ENCODE measurements around the gene TRPM2.
"Not testable (repeated sequence)": the region's sequence is repeated elsewhere in the genome, so short reads cannot be mapped to it uniquely, and the experiment has no call there.

The TRPM2 gene

DNA sequence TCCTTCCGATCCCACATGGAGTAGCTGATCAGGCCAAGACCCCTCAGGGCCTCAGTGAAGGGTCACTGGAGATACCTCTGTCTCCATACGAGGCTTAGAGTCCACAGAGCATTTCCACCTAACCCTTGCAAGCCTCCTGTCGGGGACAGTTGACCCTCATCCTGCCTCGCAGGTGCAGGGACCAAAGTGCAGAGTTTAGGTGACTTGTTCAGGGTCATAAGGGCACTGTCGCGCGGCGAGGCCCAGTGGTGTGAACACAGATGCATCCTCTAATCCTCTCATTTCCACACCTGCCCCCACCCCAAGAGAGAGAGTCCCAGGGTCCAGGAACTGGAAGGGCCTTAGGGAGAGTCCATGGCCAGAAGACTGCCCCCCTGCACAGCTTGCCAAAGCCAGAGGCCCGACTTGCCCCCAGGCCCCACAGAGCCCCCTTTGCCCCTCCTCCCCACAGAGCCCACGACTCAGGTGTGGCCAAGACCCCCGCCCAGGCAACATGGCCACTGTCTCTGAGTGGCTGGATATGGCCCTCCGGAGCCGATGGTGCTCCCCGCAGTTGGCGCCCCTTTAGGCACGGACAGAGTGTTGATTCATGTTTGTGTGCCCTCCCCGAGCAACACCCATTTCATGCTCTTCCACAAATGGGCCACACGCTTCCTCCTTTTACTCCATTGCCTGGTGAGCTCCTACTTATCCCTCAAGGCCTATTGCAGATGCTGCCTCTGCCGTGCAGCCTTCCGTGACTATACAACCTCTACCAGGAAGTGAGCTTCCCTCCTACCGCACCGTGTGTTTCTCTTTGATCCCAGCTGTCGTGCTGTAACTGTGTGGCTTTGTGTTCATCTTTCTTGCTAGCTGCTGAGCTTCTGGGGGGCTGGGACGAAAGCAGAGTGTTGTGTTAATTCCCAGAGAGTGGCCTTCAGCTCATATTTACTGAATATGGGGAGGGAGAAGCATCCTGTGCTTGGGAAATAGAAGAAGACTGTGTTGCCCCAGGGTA is 1.7 kb downstream of the TRPM2 start:
- DNase-seq (ENCODE audit: low read depth in 2 of 2), result no peak

DNA sequence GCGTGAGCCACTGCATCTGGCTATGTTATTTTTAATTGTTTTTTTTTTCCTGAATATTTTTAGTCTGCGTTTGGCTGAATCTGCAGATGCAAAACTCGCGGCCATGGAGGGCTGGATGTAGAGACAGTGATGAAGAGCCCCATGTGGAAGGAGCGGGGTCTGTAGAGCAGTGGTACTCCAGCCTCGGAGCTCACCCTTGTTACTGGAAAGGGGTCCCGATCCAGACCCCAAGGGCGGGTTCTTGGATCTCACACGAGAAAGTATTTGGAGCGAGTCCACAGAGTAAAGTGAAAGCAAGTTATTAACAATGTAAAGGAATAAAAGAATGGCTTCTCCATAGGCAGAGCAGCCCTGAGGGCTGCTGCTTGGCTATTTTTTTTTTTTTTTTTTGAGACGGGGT is 2.7 kb downstream of the TRPM2 start:
- no peak for DNase-seq (ENCODE audit: low read depth in 2 of 2)

DNA sequence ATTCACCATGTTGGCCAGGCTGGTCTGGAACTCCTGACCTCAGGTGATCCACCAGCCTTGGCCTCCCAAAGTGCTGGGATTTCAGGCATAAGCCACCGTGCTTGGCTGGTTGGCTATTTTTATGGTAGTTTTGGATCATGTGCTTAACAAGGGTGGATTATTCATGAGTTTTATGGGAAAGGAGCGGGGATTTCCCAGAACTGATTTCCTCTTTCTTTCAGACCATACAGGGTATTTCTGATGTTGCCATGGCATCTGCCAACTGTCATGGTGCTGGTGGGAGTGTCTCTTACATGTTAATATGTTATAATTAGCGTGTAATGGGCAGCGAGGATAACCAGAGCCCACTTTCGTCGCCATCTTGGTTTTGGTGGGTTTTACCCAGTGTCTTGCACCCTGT is 3.2 kb downstream of the TRPM2 start:
- no peak for DNase-seq (ENCODE audit: low read depth in 2 of 2)

DNA sequence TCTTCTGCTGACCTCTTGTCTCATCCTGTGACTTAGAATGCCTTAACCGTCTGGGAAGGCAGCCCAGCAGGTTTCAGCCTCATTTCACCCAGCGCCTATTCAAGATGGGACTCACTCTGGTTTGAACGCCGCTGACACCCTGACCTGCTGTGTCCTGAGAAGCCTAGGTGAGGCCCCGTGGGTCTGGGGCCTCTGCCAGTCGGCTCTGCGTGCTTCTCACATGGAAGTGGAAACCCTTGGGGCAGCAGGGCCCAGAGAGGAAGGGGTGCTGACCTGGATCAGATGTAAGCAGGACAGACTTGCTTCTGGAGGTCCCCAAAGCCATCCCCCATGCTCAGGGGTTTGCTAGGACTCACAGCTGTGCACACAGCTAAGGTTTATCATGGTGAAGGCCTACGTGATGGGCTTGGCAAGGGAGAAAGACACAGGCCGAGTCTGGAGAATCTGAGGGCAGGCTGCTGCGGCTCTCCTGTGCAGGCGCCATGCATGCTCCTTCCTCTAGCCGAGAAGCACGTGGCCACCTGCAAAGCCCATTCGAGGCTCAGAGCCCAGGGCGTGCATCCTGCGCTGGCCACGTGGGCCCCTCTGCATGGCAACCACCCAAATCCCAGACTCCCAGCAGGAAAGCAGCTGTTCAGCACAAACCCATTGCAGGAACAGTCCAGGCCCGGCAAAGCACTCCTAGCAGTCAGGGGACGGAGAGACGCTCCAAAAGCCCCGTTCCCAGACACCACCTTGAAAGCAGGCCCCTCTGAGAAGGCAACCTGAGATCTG is 3.8 kb downstream of the TRPM2 start:
- no peak for DNase-seq (ENCODE audit: low read depth in 2 of 2)

DNA sequence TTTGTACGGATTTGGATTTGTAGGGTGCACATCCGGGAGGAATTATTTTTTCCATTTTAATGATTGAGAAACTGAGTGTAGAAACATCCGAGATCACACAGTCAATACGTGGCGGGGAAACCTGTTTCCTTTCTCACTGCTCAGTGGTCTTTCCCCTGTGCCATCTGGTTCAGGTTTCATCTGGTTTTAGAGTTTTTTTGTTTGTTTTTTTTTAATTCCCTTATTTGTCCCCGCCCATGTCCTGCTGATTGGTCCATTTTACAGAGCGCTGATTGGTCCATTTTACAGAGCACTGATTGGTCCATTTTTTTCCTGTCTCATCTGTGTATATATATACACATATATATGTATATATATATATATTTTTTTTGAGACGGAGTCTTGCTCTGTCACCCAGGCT is 6.0 kb downstream of the TRPM2 start:
- DNase-seq (ENCODE audit: low read depth in 2 of 2), result no peak

DNA sequence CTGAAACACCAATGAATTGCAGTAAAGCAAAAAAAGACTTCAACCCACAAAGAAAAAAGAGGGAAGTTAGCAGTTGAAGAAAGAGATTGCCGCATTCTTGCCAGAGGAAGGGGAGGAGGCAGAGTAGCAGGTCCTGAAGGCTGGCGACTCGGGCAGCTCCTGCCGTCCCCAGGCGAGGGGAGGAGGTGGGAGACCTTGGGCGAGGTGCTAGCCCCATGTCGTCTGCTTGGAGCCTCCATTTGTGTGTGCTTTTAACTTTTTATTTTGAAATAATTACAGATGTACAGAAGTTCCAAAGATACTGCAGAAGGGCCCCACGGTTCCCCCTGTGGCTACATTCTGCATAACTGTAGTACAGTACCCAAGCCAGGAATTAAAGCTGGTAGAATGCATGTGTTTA is 6.7 kb downstream of the TRPM2 start:
- no peak for DNase-seq (ENCODE audit: low read depth in 2 of 2)

DNA sequence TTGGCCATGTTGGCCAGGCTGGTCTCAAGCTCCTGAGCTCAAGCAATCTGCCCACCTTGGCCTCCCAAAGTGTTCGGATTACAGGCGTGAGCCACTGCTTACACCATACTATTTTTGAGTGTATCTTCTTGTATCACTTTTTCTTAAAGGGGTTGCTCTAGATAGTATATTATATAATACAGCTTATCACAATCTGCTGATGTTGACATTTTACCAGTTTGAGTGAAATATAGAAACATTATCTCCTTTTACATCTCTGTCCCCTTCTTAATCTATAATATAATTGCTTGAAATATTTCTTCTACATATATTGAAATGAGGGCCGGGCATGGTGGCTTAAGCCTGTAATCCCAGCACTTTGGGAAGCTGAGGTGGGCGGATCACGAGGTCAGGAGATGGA is 8.5 kb downstream of the TRPM2 start:
- DNase-seq (ENCODE audit: low read depth in 2 of 2), result not testable (repeated sequence)

DNA sequence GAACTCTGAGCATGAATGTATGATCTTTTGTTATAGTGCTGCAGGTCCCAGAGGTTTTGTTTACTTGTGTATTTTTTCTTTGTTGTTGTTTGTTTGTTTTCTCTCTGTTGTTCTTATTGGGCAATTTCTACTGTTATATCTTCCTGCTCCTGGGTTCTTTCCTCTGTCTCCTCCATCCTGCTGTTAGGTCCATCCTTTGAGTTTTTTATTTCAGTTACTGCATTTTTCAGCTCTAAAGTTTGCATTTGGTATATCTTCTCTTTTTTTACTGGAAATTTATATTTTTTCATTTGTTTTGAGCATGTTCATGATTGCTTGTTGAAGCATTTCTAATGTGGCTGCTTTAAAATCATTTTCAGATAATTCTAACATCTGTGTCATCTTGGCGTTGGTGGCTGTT is 9.9 kb downstream of the TRPM2 start:
- no peak for DNase-seq (ENCODE audit: low read depth in 2 of 2)

DNA sequence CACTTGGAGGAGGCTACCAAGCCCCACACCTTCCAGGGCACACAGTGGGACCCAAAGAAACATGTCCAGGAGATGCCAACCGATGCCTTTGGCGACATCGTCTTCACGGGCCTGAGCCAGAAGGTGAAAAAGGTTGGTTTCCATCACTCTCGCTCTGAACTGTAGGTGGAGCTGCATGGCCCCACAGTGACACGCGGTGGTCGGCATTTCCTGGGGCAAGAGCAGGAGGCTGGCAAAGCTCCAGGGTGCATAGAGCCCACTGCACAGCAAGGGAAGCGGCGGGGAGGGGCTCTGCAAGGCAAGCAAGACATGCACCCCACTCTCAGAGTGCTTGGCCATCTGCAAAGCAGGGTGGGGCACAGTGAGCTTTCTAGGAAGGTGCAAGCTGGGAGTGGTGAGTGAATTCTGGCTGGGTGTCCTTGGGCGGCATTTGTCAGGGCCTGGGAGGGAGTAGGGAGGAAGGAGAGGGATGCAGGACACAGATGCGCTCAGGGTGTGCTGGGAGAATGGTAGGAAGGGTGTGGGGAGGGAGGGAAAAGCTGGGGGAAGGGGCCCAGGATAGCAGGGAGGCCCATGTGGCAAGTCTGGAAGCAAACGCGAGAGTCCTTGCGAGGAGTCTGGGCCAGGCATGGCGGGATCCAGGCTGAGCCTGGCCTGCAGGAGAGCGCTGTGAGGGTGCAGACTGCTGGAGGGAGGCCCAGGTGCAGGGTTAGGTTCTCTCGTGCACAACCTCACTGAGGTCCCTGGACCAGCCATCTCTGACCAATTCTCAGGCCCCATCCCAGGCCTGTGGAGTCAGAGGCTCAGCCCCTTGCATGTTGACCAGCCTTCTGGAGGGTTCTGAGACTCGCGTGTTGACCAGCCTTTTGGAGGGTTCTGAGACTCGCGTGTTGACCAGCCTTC is 11.0 kb downstream of the TRPM2 start:
- no peak for DNase-seq (ENCODE audit: low read depth in 2 of 2)

DNA sequence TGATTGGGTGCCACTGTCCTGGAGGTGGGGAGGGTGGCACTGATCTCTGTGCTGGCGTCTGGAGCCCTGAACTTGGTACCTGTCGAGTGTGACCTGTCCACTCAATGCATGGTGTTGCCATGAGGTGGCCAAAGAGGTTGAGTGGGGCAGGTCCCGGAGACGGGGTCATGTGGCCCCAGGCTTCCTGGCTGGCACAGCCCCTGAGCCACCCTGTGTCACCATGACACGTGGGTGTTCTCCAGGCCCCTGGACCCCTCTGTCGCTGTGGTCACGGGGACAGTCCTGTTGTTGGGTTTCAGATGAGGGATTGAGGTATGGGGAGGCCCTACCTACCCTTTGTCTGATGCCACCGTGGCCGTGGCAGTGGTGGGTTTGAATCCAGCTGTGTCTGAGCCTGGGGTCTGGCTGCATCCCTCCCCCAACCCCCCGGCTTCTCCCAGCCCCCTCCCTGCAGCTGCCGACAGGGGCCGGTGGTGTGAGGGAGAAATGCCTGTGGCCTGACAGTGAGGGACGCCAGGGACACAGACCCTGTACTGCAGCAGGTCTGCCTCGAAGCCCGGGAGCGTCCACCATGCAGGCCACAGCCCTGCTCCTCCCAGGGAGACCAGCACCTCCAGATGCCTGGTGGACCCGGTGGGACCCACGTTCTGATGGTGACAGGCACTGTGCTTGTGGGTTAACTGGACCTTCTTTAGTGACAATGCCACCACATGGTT is 12.0 kb downstream of the TRPM2 start:
- DNase-seq (ENCODE audit: low read depth in 2 of 2), result no peak

DNA sequence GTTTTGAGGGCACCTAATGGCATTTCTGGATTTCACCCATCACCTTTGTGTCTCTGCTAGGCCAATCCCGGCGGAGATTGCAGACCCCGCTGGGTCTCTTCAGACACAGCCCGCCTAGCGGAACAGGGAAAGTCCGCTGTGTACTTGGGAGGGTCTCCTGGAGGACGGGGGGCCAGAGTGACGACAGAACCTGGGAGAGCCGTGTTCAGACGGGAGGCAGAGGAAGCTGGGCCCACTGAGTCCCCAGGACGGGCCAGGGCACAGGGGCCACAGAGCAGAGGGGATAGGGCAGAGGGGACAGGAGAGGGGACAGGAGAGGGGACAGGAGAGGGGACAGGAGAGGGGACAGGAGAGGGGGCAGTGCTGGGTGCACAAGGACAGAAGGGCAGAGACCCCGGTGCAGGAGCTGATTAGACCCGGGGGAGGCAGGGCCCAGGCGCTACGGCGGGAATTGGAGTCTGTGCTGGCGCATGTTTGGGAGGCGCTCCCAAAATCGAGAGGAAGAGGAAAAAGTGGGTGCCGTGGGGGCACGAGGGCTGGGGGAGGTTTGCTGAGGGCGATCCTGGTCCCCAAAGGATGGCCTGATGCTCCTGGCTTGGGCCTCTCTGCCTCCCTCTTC is 12.7 kb downstream of the TRPM2 start:
- no peak for DNase-seq (ENCODE audit: low read depth in 2 of 2)

DNA sequence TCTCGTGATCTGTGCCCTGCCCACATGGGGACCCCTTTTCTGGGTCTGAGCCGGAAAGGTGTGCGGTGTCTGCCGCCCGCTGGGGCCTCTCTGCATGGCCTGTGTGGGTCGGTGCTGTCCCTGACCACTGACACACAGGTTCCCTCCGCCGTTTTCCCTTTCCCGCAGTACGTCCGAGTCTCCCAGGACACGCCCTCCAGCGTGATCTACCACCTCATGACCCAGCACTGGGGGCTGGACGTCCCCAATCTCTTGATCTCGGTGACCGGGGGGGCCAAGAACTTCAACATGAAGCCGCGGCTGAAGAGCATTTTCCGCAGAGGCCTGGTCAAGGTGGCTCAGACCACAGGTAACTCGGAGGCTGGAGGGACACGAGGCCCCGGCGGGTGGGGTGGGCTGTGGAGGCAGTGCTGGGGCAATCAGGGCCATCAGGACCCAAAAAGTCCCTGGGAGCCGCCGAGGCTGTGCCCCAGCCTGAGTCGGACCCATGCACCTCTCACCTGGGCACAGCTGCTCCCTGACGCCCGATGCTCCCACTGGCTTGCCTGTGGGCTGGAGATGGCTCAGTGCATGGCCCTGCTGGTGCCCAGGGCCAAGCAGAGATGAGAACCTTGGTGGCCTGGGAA is 13.3 kb downstream of the TRPM2 start:
- no peak for DNase-seq (ENCODE audit: low read depth in 2 of 2)

DNA sequence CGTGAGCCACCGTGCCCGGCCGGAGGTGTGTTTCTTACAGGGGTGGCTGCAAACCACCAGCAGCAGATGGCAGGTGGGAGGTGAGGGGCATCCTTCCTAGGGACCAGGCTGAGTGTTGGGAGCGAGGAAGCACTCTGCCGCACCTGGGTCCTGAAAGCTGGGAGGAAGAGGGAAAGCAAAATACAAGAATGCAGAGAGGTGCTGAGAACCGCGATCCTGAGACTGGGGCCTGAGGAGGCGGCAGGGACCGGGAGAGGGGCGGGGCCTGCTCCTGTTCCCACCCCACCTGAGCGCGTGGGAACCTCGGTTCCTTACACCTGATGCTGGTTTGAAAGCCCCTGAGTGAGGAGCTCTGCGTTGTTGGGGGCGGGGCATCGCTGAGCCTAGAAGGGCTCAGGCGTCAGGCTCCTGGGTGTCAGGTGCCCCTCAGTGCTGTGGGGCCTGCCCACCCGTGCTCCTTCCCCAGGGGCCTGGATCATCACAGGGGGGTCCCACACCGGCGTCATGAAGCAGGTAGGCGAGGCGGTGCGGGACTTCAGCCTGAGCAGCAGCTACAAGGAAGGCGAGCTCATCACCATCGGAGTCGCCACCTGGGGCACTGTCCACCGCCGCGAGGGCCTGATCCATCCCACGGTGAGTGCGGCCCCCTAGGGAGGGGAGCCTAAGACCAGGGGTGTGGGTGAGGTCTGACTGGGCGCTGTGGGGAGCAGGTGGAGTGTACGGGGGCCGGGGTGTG is 15.5 kb downstream of the TRPM2 start:
- no peak for DNase-seq (ENCODE audit: low read depth in 2 of 2)

DNA sequence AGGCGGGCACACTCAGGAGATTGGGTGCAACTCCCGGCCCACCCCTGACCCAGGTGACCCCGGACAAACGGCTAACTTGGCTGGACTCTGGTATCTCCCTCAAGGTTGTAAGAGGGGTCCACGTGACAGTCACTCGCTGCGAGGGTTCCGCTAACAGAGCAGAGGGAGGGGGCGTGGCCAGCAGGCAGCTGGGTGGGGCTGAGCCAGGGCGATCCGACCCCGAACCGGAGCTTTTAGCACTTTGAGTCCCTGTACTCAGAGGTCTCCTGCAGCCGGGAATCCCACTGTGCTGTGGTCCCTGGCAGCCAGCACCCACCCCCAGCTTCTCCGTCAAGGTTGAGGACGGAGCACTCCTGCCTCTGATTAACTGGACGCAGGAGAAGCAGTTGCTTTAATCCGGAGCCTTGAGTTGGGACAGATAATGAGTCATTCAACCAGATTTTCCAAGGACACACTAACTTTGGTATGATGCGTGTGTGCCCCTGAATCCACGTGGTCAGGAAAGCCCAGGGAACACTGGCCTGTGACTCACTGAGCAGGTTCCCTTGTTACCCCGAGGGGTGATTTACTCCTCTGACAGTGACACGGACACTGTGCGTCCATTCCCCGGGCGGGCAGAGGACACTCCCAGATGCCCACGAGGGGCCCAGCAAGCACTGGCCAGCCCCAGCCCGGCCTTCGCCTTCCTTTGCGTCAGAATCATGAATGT is 16.8 kb downstream of the TRPM2 start:
- no peak for DNase-seq (ENCODE audit: low read depth in 2 of 2)

DNA sequence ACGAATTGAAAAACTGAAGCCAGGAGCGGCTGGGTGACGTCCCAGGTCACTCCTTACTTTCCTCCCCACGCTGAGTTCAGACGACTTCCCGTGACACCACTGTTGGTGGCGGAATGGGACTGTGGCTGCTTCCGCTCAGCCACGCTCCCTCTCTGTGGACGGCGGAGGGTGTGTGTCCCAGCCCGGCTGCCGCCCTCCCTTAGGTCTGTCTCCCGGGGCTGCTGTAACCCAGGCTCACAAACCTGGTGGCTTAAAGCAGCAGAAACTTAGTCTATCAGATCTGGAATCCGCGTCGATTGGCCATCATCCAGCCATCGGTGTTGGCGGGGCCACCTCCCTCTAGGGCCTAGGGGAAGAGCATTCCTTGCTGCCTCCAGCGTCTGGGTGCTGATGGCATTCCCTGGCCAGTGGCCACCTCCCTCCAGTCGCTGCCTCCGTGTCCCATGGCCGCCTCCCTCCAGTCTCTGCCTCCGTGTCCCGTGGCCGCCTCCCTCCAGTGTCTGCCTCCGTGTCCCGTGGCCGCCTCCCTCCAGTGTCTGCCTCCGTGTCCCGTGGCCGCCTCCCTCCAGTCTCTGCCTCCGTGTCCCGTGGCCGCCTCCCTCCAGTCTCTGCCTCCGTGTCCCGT is 17.5 kb downstream of the TRPM2 start:
- no peak for DNase-seq (ENCODE audit: low read depth in 2 of 2)

DNA sequence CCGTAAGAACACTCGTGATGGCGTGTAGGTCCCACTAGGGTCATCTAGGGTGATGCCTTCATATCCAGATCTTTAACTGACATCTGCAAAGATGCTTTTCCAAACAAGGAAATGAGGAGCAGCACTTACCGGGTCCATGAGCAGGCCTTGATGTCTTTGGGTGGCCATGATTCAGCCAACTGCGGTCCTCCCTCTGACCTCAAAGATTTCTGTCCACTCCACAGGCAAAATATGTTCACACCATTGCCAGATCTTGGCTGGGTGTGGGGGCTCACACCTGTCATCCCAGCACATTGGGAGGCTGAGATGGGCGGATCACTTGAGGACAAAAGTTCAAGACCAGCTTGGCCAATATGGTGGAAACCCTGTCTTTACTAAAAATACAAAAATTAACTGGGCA is 18.2 kb downstream of the TRPM2 start:
- DNase-seq (ENCODE audit: low read depth in 2 of 2), result no peak

DNA sequence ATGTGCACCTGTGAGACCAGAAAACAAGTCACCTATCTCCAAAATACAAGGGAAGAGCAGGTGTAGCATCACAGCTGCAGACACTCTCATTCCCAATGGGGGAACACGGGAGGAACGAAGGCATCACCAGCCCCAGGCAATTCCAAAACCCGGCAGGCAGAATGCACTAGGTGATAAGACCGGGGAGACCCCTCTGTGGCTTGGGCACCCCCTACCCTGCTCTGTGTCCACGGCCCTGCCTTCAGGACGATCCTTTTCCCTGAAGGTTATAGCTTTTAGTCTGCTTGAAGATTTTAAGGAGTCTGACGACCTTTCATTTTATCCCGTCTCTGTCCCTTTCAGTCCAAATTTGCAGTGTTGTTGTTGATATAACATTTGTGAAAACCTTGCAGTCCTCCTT is 19.2 kb downstream of the TRPM2 start:
- no peak for DNase-seq (ENCODE audit: low read depth in 2 of 2)

DNA sequence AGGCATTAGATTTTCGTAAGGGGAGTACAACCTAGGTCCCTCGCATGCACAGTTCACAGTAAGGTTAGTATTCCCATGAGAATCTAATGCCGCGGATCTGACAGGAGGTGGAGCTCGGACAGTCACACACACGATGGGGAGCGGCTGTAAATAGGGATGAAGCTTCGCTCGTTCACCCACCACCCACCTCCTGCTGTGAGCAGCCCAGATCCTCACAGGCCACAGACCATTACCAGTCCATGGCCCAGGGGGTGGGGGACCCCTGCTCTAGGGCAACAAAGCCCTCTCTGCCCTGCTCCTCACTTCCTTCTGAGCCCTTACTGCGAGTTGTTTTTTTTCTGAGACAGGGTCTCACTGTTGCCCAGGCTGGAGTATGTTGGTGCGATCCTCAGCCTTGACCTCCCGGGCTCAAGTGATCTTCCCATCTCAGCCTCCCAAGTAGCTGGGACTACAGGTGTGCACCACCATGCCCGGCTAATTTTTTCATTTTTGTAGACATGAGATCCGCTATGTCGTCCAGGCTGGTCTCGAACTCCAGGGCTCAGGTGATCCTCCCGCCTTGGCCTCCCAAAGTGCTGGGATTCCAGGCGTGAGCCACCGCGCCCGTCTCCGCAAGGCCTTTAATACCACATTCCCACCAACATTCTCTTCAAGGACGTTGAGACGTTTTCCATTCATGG is 21.3 kb downstream of the TRPM2 start:
- DNase-seq (ENCODE audit: low read depth in 2 of 2), result no peak
